Activated T-cell treated with anti-CD3 and anti-CD28 coated beads, Interleukin-2, amount 50 U/mL, for 4 hours (primary cell): ENCODE data around the gene PCP4. TPM values are rescaled to one million over a fixed set of nuclear protein-coding genes. Genes with fewer than 3 reads are reported as not detected.
"Not testable (repeated sequence)": the region's sequence is repeated elsewhere in the genome, so short reads cannot be mapped to it uniquely, and the experiment has no call there.

Source experiments
- ATAC-seq, 2 donors: fragments of 200-7000 bp; cut with Tn5 transposase; one replicate each; pipeline ENCODE4 v1.10.0; 2021
- DNase-seq: peaks from one replicate; pipeline ENCODE4 v3.0.0-alpha.2; 2020
- H3K27me3 Mint-ChIP-seq: one replicate; pipeline ENCODE4 v1.8.0; 2021; ENCODE audit warnings: low read depth, mixed read lengths
- H3K36me3 Mint-ChIP-seq: one replicate; pipeline ENCODE4 v1.8.0; 2022; ENCODE audit warnings: mixed read lengths; ENCODE audit not compliant: insufficient read depth
- H3K4me1 Mint-ChIP-seq: one replicate; pipeline ENCODE4 v1.8.0; 2021; ENCODE audit warnings: low read depth, mixed read lengths
- H3K4me3 Mint-ChIP-seq: one replicate; pipeline ENCODE4 v1.8.0; 2021; ENCODE audit warnings: mild to moderate bottlenecking, moderate library complexity, mixed read lengths
- H3K9me3 Mint-ChIP-seq: one replicate; pipeline ENCODE4 v1.8.0; 2021; ENCODE audit warnings: mixed read lengths
- total RNA-seq, 3 donors: library from RNA; stranded (reverse); gene quantifications; one replicate each; pipeline ENCODE4 v1.2.1, GENCODE V29; 2021

Gene PCP4
- total RNA-seq, 3 donors from 2014 or later, result not detected

DNA sequence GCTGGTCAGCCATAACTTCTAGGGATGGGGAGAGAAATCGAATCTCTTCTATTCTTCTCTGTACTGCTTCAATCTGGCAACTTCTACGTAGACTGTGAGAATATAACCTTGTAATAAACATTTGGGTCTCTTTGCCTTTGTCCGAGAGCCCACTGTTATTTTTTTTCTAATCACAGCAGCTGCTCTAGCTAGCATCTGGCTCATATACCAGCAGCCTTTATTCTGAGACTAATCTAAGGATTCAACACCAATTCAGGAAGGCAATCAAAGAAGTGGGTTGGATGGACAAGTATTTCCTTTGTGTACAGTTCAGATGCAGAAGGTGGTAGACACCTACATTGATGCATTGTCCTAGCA is 15.6 kb downstream of the PCP4 start:
- H3K27me3 Mint-ChIP-seq, result peaks cover 2% of the 10 kb centered on the region
- ATAC-seq (no peak), DNase-seq (no peak)
- H3K9me3 Mint-ChIP-seq, result peaks cover 1% of the 10 kb centered on the region
- no peaks in the 10 kb centered on the region for H3K4me1 Mint-ChIP-seq
- H3K4me3 Mint-ChIP-seq, result no peak overlapping the region
- no peaks in the 10 kb centered on the region for H3K36me3 Mint-ChIP-seq

DNA sequence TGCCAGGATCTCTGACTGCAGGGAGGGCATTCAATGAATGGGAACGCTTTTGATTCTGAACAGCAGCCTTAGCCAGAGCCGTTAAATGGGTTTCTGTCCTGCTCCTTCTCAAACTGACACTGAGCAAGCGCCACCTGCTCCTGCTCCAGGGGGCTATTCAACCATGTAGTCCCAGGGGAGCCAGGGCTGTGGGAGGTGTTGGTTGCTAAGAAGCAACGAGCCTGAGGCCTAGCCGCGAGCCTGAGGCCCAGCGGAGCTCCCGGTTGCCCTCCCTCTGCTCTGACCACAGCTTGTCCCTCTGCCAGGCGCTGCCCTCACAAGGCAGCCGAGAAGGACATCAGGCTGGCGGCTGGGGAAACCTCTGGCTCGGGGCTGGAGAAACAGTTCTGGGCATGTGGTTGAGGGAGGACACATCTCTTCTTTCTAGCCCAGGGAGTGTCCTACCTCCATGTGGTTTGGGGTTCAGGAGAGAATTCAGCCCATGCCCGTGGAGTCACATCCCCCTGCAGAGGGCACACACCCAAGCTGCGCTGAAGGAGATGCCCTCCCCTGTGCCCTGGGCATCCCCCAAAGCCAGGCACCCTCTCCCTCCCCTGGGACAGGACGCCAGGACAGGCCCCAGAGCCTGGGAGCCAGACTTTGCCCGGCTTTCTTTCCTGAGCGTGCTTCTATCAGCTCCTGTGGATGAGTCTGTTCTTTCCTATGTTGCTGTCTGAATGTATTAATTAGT is 18.0 kb downstream of the PCP4 start:
- no peak for ATAC-seq
- DNase-seq, result no peak
- Mint-ChIP-seq H3K4me3 (no peak overlapping the region), H3K4me1 (no peaks in the 10 kb centered on the region), H3K27me3 (peaks cover 2% of the 10 kb centered on the region), H3K36me3 (no peaks in the 10 kb centered on the region), H3K9me3 (peaks cover 7% of the 10 kb centered on the region)

DNA sequence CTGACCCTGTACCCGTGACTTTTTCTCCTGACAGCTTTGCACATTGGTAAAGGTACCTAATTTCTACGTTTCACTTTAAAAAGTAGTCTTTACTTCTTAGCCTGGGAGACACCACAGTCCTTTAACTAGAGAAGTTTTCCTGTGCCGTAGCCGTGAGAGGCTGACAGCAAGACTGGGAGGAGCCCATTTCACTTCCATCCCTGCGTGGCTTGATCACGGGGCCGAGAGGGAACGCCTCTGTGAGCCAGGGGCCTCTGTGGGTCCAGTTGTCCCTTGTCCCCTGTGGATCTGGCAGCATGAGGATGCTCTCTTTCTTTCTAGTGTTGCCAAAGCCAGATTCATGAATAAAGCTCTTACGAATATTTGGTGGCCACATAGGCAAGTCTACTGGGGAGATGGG is 21.6 kb downstream of the PCP4 start:
- peaks cover 7% of the 10 kb centered on the region for H3K9me3 Mint-ChIP-seq
- H3K4me1 Mint-ChIP-seq, result no peaks in the 10 kb centered on the region
- H3K36me3 Mint-ChIP-seq, result no peaks in the 10 kb centered on the region
- ATAC-seq (no peak), DNase-seq (no peak)
- H3K27me3 Mint-ChIP-seq, result peaks cover 2% of the 10 kb centered on the region
- no peak overlapping the region for H3K4me3 Mint-ChIP-seq

DNA sequence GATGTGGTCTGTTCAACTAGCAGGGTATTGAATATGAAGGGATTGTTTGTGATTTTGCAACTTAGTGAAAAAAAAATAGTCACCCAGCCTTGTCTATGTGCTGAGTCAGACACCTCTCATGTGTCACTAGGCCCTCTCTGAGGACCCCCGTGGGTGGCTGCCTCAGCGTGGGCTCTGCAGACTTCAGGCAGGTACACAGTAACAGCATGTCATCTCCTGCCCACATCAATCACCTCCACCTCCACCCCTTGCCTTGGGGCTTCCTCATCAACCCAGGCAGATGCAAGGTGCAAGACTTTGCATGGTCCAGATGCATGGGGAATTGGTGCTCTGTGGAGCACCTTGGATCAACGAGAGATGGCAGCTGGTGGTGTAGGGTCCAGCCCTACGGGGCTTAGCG is 23.9 kb downstream of the PCP4 start:
- Mint-ChIP-seq H3K4me3 (no peak overlapping the region), H3K9me3 (peaks cover 10% of the 10 kb centered on the region), H3K4me1 (no peaks in the 10 kb centered on the region), H3K36me3 (no peaks in the 10 kb centered on the region), H3K27me3 (peaks cover 2% of the 10 kb centered on the region)
- DNase-seq (no peak), ATAC-seq (no peak)

DNA sequence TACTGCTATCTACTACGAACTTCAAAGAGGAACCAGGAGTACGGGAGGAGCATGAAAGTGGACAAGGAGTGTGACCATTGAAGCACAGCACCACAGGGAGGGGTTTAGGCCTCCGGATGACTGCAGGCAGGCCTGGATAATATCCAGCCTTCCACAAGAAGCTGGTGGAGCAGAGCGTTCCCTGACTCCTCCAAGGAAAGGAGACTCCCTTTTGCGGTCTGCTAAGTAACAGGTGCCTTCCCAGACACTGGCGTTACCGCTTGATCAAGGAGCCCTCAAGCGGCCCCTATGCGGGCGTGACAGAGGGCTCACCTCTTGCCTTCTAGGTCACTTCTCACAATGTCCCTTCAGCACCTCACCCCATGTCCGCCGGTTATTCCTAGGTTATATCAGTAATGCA is 24.6 kb downstream of the PCP4 start:
- H3K9me3 Mint-ChIP-seq, result peaks cover 12% of the 10 kb centered on the region
- H3K4me1 Mint-ChIP-seq, DNase-seq, H3K36me3 Mint-ChIP-seq, H3K27me3 Mint-ChIP-seq, H3K4me3 Mint-ChIP-seq, ATAC-seq: not testable (repeated sequence)

DNA sequence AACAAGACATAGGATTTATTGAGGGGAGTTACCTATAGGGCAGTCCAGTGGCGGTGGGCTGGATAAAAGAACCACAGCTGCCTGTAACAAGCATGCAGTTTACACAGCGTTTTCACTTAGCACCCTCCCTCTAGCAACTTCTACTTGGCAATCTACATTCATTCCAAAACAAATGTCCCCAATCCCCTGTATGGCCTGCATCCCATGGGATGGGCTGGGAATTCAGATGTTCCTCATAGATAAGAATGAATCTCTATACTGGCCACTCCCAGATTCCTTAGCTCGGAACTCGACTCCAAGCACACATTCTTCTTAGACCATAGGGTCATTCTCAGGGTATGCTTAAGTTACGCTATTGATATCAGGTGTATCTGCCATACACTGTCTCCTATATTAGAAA is 33.3 kb downstream of the PCP4 start:
- no peak for DNase-seq
- Mint-ChIP-seq H3K27me3 (no peaks in the 10 kb centered on the region), H3K4me3 (no peak overlapping the region), H3K4me1 (no peaks in the 10 kb centered on the region), H3K36me3 (no peaks in the 10 kb centered on the region), H3K9me3 (peaks cover 6% of the 10 kb centered on the region)
- no peak for ATAC-seq

DNA sequence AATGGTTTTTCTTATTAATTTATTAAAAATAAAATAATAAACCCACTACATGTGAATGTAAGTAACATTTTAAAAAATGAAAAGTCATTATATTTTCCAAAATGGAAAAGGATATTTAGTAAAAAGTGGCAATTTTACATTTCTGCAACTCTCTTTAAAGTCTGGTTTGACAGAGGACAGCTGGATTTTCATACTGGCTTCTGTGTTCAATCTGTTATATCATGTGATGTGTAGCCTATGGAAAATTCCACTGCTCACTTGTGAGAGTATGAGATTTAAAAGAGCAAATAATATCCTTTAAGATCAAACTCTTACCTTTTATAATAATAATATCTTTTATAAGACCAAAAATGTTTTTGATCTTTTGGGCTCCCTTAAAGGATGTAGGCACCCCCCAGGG is 33.7 kb downstream of the PCP4 start:
- ATAC-seq, result no peak
- H3K36me3 Mint-ChIP-seq, result no peaks in the 10 kb centered on the region
- H3K9me3 Mint-ChIP-seq, result peaks cover 4% of the 10 kb centered on the region
- DNase-seq, result no peak
- H3K4me1 Mint-ChIP-seq, result no peaks in the 10 kb centered on the region
- H3K4me3 Mint-ChIP-seq, result no peak overlapping the region
- no peaks in the 10 kb centered on the region for H3K27me3 Mint-ChIP-seq

DNA sequence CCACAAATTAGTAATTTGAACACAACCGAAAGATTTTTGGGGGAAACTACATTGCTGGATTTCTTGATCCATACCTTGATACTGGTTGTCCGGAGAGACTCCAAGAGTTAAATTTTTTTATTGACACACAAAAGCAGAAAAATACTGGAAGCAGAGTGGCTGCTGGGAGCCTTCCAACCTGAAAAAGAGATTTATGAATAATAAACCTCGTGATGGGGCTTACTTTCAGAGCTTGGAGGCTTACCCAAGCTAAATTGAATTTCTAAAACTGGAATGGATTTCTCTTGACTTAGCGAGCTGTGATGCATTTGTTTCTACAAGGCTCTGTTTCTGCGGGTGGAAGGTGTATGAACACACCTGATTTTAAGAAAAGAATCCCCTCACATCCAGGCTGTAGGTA is 35.7 kb downstream of the PCP4 start:
- Mint-ChIP-seq H3K27me3 (no peaks in the 10 kb centered on the region), H3K9me3 (no peaks in the 10 kb centered on the region), H3K4me1 (no peaks in the 10 kb centered on the region), H3K36me3 (no peaks in the 10 kb centered on the region), H3K4me3 (no peak overlapping the region)
- ATAC-seq (no peak), DNase-seq (no peak)

DNA sequence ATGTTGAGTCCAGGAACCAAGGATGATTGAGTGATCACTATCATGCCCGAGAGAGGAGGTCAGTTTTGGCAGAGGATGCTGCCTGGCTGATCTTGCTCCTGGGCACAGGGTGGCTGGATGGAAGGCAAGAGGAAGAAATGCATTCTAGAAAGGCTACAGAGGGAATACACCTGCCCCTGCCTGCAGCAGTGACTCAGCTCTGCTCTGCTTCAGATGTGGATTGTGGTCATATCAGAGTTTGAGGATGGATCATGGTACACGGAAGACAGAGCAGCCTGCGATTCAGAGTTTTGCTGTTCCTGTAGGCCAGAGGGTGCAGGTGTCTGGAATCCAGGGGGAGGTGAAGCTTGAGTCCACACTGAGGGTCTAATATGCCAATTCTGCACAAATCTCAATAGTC is 37.2 kb downstream of the PCP4 start:
- no peak for DNase-seq
- H3K36me3 Mint-ChIP-seq, result no peaks in the 10 kb centered on the region
- H3K4me3 Mint-ChIP-seq, result no peak overlapping the region
- no peak for ATAC-seq
- no peaks in the 10 kb centered on the region for H3K4me1 Mint-ChIP-seq
- no peaks in the 10 kb centered on the region for H3K9me3 Mint-ChIP-seq
- H3K27me3 Mint-ChIP-seq, result no peaks in the 10 kb centered on the region

DNA sequence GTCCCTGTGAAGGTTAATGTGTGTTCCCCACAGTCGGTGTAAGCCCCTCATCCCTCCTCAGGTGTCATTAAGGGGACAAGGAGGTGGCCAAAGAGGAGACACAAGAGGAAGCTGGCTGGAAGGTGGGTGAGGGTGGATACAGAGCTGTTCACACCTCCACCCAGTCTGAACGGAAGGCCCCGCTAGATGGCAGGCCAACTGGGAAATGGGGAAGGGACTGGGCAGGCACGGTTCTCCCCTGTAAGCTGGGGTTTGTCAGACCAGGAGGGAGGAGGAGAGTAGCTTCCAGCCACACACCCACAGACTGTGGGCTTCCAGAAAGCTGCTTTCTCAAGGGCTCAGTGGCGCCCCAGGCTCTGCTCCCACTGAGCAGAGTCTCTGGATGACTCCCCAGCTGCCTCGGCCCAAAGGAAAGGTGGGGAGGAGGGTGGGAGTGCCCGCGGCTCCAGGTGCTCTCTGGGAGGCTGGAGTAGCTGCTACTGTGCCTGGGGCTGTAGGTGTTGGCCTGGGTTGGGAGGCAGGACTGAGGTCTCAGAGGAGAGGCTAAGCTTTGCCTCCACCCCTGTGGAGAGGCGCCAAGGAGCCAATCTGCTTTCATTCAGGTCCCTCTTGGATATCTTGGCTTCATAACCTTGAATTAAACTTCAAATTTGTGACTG is 41.2 kb downstream of the PCP4 start:
- Mint-ChIP-seq H3K4me1 (no peaks in the 10 kb centered on the region), H3K36me3 (no peaks in the 10 kb centered on the region), H3K9me3 (peaks cover 4% of the 10 kb centered on the region), H3K4me3 (no peak overlapping the region), H3K27me3 (no peaks in the 10 kb centered on the region)
- no peak for ATAC-seq
- no peak for DNase-seq

DNA sequence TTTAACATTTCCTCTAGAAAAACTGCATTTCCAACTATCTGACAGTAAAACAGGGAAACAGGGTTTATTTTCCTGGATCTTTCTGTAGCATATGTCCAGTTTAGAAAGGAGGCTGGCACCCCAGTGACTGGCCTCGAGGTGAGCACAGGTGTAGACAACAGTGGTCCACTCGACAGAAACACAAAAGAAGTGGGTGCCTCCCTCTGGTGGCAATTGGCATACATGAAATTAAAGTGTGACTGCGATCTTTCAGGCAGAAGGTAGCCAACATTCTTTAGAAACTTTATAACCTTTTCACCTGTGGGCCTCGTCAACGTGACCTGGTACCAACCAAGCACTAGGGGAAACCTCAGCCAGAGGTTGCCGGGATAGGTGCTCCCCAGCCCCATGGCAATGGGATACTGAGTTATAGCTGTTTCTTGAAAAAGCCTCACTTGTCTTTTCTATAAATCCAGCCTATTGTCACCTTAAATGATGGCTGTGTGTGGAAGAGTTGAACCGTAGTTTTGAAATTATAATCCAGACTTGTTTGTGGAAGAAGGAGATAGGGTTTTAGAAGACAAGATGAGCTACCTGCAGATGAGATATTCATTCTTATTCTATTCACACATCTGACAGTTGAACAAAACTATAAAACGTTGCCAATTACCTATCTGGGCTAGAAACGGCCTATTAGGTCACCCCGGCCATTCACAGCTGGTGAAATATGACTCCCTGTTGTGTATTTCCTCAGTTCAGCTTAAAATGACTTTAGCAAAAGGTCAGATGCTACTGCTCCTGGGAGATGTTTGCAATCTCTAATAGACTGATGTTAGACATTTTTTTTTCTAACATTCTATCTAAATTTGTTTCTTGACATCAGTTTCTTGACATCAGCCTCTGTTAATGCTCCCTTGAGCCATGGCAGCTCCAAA is 44.3 kb downstream of the PCP4 start:
- no peaks in the 10 kb centered on the region for H3K4me1 Mint-ChIP-seq
- no peaks in the 10 kb centered on the region for H3K27me3 Mint-ChIP-seq
- H3K4me3 Mint-ChIP-seq, result no peak overlapping the region
- H3K36me3 Mint-ChIP-seq, result no peaks in the 10 kb centered on the region
- DNase-seq (no peak), ATAC-seq (no peak)
- peaks cover 7% of the 10 kb centered on the region for H3K9me3 Mint-ChIP-seq

DNA sequence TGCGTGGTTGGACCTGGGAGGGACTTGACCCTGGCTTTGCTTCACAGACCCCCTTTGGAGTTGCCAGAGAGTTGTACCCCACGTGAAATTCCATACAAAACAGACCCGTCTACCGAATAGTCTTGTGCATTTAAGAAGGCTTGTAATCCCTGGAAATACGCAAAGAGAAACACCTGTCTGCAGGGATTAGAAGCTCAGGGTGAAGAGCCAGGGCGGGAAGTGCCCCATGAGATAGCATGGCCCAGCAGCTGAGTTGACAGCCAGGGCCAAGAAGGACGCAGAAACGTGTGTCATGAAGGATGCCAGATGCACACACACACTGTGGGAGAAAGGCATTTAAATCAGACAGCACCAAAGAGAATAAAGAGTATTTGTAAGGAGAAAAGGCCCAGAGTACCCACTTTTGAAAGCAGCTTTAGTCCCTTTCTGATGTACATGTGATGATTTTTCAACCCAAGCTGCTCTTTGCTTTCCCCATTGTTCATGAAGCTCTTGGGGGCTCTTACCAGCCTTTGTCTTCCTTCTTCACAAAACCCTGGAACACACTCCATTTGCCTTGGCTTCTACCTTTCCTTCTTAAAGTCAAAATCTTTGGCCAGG is 46.6 kb downstream of the PCP4 start:
- Mint-ChIP-seq H3K4me1 (no peaks in the 10 kb centered on the region), H3K27me3 (no peaks in the 10 kb centered on the region), H3K36me3 (no peaks in the 10 kb centered on the region), H3K9me3 (peaks cover 7% of the 10 kb centered on the region), H3K4me3 (no peak overlapping the region)
- no peak for DNase-seq
- ATAC-seq, result no peak

DNA sequence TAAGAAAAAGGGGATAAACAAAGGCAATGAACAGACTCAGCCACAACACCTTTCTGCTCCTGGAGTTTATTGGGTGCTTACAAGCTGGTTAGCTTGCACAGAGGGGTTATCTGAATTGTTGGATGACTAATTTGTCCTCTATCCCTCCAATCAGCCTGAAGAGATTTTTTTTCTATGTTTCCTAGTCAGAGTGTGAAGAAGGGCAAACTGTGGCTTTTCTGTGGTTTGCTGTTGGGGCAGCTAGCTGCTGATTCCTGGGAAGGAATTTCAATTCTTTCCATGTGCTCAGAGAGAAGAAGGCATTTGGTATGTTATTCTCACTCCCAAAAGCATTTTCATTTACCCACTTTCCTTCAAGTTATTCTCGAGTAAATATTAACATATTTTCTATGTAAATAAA is 48.6 kb downstream of the PCP4 start:
- Mint-ChIP-seq H3K9me3 (peaks cover 4% of the 10 kb centered on the region), H3K36me3 (no peaks in the 10 kb centered on the region), H3K4me3 (no peak overlapping the region), H3K4me1 (no peaks in the 10 kb centered on the region), H3K27me3 (no peaks in the 10 kb centered on the region)
- no peak for DNase-seq
- no peak for ATAC-seq

DNA sequence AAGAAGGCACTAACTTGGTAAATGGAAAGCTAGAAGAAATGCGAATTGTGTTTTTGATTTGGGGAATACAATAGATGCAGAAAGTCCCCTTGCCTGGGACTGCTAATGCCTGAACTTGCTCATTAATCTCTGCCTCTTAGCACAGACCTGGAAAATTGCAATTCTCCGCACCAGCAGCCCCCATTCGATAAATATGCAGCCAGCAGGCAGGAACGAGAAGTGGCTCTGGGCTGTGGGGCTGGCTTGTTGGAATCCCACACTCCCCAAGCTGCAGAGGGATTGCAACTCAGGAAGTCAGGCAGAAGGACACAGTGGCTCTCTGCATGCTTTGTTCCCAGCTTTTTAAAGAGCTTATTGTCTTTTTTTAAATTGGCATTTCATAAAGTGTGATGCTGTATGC is 51.3 kb downstream of the PCP4 start:
- ATAC-seq (no peak), DNase-seq (no peak)
- no peaks in the 10 kb centered on the region for H3K27me3 Mint-ChIP-seq
- no peaks in the 10 kb centered on the region for H3K4me1 Mint-ChIP-seq
- no peak overlapping the region for H3K4me3 Mint-ChIP-seq
- H3K9me3 Mint-ChIP-seq, result peaks cover 3% of the 10 kb centered on the region
- H3K36me3 Mint-ChIP-seq, result no peaks in the 10 kb centered on the region
